Measurements from ENCODE around the gene WDR46.

DNA sequence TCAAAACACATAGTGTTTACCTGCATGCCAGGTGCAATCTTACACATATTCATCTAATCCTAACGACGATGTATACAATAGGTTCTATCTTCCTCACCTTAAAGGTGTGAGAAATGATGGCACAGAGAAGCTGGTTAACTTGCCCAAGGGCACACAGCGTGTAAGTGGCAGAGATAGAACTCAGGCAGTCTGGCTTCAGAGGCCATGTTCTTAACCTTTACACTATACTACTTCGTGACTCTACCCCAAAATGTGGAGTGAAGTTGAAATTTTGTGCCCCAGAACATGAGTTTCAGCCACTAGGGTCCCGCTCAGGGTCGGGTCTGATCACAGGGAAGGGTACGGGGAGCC, 17.9 kb downstream of the WDR46 start:
- no peak for TF ChIP-seq POLR2AphosphoS5 (IDR thresholded peaks at IDR 0.05; ENCODE audit: insufficient read depth in 1 of 2, low read depth in 1 of 2)
- TF ChIP-seq, protein P1, sequence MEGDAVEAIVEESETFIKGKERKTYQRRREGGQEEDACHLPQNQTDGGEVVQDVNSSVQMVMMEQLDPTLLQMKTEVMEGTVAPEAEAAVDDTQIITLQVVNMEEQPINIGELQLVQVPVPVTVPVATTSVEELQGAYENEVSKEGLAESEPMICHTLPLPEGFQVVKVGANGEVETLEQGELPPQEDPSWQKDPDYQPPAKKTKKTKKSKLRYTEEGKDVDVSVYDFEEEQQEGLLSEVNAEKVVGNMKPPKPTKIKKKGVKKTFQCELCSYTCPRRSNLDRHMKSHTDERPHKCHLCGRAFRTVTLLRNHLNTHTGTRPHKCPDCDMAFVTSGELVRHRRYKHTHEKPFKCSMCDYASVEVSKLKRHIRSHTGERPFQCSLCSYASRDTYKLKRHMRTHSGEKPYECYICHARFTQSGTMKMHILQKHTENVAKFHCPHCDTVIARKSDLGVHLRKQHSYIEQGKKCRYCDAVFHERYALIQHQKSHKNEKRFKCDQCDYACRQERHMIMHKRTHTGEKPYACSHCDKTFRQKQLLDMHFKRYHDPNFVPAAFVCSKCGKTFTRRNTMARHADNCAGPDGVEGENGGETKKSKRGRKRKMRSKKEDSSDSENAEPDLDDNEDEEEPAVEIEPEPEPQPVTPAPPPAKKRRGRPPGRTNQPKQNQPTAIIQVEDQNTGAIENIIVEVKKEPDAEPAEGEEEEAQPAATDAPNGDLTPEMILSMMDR (IDR thresholded peaks at IDR 0.05): no peak
- no peak for TF ChIP-seq POLR2A (IDR thresholded peaks at IDR 0.05)
